AG04449 (cell line): ENCODE measurements around the gene CCDC187.

Experiments
- CTCF ChIA-PET: fragments of 350-600 bp; formaldehyde crosslinking; extraction: SDS; loops from one replicate; lab custom pipeline; 2021; ENCODE audit warnings: antibody characterized with exemption; lab: Yijun Ruan, JAX
- POLR2A ChIA-PET: fragments of 400-600, 350-600 bp; formaldehyde crosslinking; extraction: SDS; loops from one replicate; lab custom pipeline; 2020; ENCODE audit warnings: antibody characterized with exemption, inconsistent platforms; lab: Yijun Ruan, JAX
- DNase-seq: peaks from one replicate; pipeline ENCODE4 v3.0.0-alpha.2; 2010; ENCODE audit warnings: low read depth, low spot score
- H3K4me3 ChIP-seq: 2 replicates; pipeline ENCODE4 v1.5.1; 2011; ENCODE audit warnings: low read depth, mild to moderate bottlenecking, control low read depth, low read length
- CTCF ChIP-seq: IDR thresholded peaks from one replicate; pipeline ENCODE4 v1.5.1; 2011; ENCODE audit warnings: mild to moderate bottlenecking, moderate library complexity, low read length, control low read depth, inconsistent platforms; ENCODE audit not compliant: insufficient read depth; ENCODE audit errors: missing control alignments

CCDC187 gene

DNA sequence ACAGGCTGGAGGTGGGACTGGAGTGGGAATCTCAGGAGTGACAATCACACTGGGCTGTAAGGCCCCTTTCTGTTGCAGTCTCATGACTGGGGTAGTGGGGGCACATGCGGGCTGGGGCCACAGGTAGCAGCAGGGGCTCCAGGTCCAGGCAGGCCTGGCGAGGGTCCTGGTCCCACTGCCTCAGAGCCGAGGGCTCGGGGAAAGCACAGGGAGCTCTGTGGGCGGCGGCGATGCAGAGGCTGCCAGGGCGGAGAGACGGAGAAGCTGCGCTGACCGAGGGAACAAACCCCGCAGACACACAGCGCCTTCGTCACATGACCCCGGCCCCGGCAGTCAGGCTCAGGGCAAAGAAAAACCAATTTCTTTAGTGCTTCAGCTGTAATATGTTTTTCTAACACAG lies 93.6 kb downstream of the CCDC187 start:
- no peak for DNase-seq
- ChIA-PET CTCF (interaction anchor here (1.1 to 1.3 kb wide), 2 partner anchors 16 to 74 kb away, joined by 3 to 4 read pairs; no protein-coding TSS in a partner anchor), POLR2A (no interaction called here)
- no peak for TF ChIP-seq CTCF
- no peak overlapping the region for H3K4me3 ChIP-seq

GRCh38 chr9:136209786-136210185 lies 94.1 kb downstream of the CCDC187 start:
- CTCF ChIA-PET = interaction anchor here (1.1 to 1.3 kb wide), 2 partner anchors 16 to 75 kb away, joined by 3 to 4 read pairs; no protein-coding TSS in a partner anchor
- POLR2A ChIA-PET = no interaction called here

GRCh38 chr9:136209232-136209631 lies 94.7 kb downstream of the CCDC187 start:
- ChIA-PET CTCF (interaction anchor here (1.1 kb wide), 1 partner anchor 17 kb away, joined by 4 read pairs; no protein-coding TSS in a partner anchor), POLR2A (no interaction called here)
- TF ChIP-seq CTCF = no peak
- no peak for DNase-seq
- no peak overlapping the region for H3K4me3 ChIP-seq

More at GRCh38 chr9:136209786-136210185, 94.1 kb downstream of the CCDC187 start:
- no peak for DNase-seq
- no peak overlapping the region for H3K4me3 ChIP-seq
- no peak for TF ChIP-seq CTCF

GRCh38 chr9:136208675-136209074 lies 95.2 kb downstream of the CCDC187 start:
- H3K4me3 ChIP-seq = no peak overlapping the region
- TF ChIP-seq CTCF = no peak
- ChIA-PET CTCF (interaction anchor here (1.0 kb wide), 1 partner anchor 11 kb away, joined by 3 read pairs; no protein-coding TSS in a partner anchor), POLR2A (no interaction called here)
- no peak for DNase-seq

GRCh38 chr9:136207616-136208015 lies 96.3 kb downstream of the CCDC187 start:
- ChIA-PET POLR2A (no interaction called here), CTCF (interaction anchor here (1.9 kb wide), 1 partner anchor 19 kb away, joined by 11 read pairs; no protein-coding TSS in a partner anchor)
- H3K4me3 ChIP-seq = no peak overlapping the region
- no peak for TF ChIP-seq CTCF
- no peak for DNase-seq

GRCh38 chr9:136206602-136207275 lies 97.2 kb downstream of the CCDC187 start:
- CTCF ChIA-PET = interaction anchor here (1.0 to 1.9 kb wide), 4 partner anchors 11 to 21 kb away, joined by 3 to 11 read pairs (median 4); no protein-coding TSS in a partner anchor
- no peak for TF ChIP-seq CTCF
- no peak for DNase-seq
- no peak overlapping the region for H3K4me3 ChIP-seq
- POLR2A ChIA-PET = no interaction called here
